OCI-LY7 (cell line): Measurements from ENCODE around the gene NCKAP5L. TPM values are rescaled to one million over a fixed set of nuclear protein-coding genes. Genes with fewer than 3 reads are reported as not detected.
"Not testable (repeated sequence)": the region's sequence is repeated elsewhere in the genome, so short reads cannot be mapped to it uniquely, and the experiment has no call there.

Source experiments
- BruUV-seq: library from RNA; stranded (reverse); fragments of 400-500 nt; replicated peaks from 2 replicates; lab custom pipeline; 2021; lab: Mats Ljungman, UMichigan
- CTCF ChIA-PET: fragments of 300-600 bp; sonication (Branson Sonifier 250); formaldehyde crosslinking; loops from one replicate; lab custom pipeline; 2022; ENCODE audit warnings: antibody characterized with exemption; ENCODE audit not compliant: unreplicated experiment; lab: Charles Lee
- POLR2A ChIA-PET: fragments of 300-600 bp; sonication (Branson Sonifier 250); formaldehyde crosslinking; loops from one replicate; lab custom pipeline; 2022; ENCODE audit warnings: antibody characterized with exemption; lab: Charles Lee
- DNase-seq: peaks from one replicate; pipeline ENCODE4 v3.0.0-alpha.2; 2015; ENCODE audit warnings: low spot score
- H2AFZ ChIP-seq: fragments of 200-600 bp; sonication (generic), shearing (Covaris generic); 2 replicates; pipeline ENCODE4 v1.6.1; 2014; ENCODE audit warnings: mild to moderate bottlenecking, antibody characterized with exemption, low read length, moderate library complexity
- H3K27ac ChIP-seq: fragments of 200-600 bp; sonication (generic); 2 replicates; pipeline ENCODE4 v1.5.1; 2014; ENCODE audit warnings: mixed run types, low read depth, mild to moderate bottlenecking, moderate library complexity, low read length, inconsistent platforms; ENCODE audit not compliant: poor library complexity, severe bottlenecking
- H3K36me3 ChIP-seq: fragments of 200-600 bp; sonication (generic); 2 replicates; pipeline ENCODE4 v1.6.1; 2014; ENCODE audit warnings: mild to moderate bottlenecking, antibody characterized with exemption, low read length, moderate library complexity, mixed read lengths; ENCODE audit not compliant: insufficient read depth
- H3K4me1 ChIP-seq: fragments of 200-600 bp; sonication (generic); 2 replicates; pipeline ENCODE4 v1.5.1; 2014; ENCODE audit warnings: mild to moderate bottlenecking, low read length; ENCODE audit not compliant: insufficient read depth, poor library complexity, severe bottlenecking
- H3K4me2 ChIP-seq: fragments of 200-600 bp; sonication (generic); 2 replicates; pipeline ENCODE4 v1.6.1; 2014; ENCODE audit warnings: mild to moderate bottlenecking, low read length
- H3K4me3 ChIP-seq: fragments of 200-600 bp; sonication (generic); 2 replicates; pipeline ENCODE4 v1.5.1; 2014; ENCODE audit warnings: mild to moderate bottlenecking, low read depth, low read length; ENCODE audit not compliant: poor library complexity, severe bottlenecking
- H3K79me2 ChIP-seq: fragments of 200-600 bp; sonication (generic); 2 replicates; pipeline ENCODE4 v1.6.1; 2016; ENCODE audit warnings: low read depth, mild to moderate bottlenecking, low read length, moderate library complexity, mixed read lengths; ENCODE audit not compliant: insufficient read depth
- H3K9me2 ChIP-seq: fragments of 200-600 bp; sonication (generic); 2 replicates; pipeline ENCODE4 v1.6.1; 2016; ENCODE audit warnings: mild to moderate bottlenecking, low read length, mixed read lengths; ENCODE audit not compliant: insufficient read depth
- H3K9me3 ChIP-seq: fragments of 200-600 bp; sonication (generic); 2 replicates; pipeline ENCODE4 v1.6.1; 2014; ENCODE audit warnings: mild to moderate bottlenecking, mixed run types, low read length, mixed read lengths
- H4K20me1 ChIP-seq: fragments of 200-600 bp; sonication (generic); 2 replicates; pipeline ENCODE4 v1.6.1; 2014; ENCODE audit warnings: mild to moderate bottlenecking, antibody characterized with exemption, low read length, moderate library complexity, mixed read lengths; ENCODE audit not compliant: insufficient read depth
- CTCF ChIP-seq: fragments of 200-600 bp; sonication (generic); conservative IDR thresholded peaks from 2 replicates; pipeline ENCODE4 v1.5.1; 2014; ENCODE audit warnings: mild to moderate bottlenecking, antibody characterized with exemption, low read length, moderate library complexity, mixed read lengths
- EZH2phosphoT487 ChIP-seq: fragments of 200-600 bp; sonication (generic); IDR thresholded peaks from 2 replicates; pipeline ENCODE4 v1.6.1; 2018; ENCODE audit warnings: low read depth, borderline replicate concordance, mild to moderate bottlenecking, mixed run types, antibody characterized with exemption, low read length, moderate library complexity, mixed read lengths
- intact Hi-C: fragments of 100-400 bp; cut with micrococcal nuclease; formaldehyde crosslinking; loops from one replicate; pipeline ENCODE4 v1.10.0; 2022; ENCODE audit not compliant: unreplicated experiment
- total RNA-seq, 2 experiments: library from RNA; depleted of rRNA in 1 of 2; stranded (reverse); fragments of >200 nt in 1 of 2; shearing (Covaris generic) in 1 of 2; gene quantifications; 2 replicates each; pipeline ENCODE4 v1.2.3, GENCODE V29; 2014 to 2022

Gene NCKAP5L
- total RNA-seq, 2 experiments from 2014 or later, result 4.6 to 12.2 TPM

- no peaks in the 10 kb centered on the region for H3K79me2 ChIP-seq
- intact Hi-C loops, result no loop called here
- no peaks in the 10 kb centered on the region for H3K36me3 ChIP-seq
- H2AFZ ChIP-seq, result no peak overlapping the region
- no TSS peak for BruUV-seq
- no peaks in the 10 kb centered on the region for H4K20me1 ChIP-seq
- no peak overlapping the region for H3K4me2 ChIP-seq
- DNase-seq, result no peak
- no peaks in the 10 kb centered on the region for H3K4me1 ChIP-seq
- TF ChIP-seq EZH2phosphoT487 (no peak), CTCF (no peak)
- ChIA-PET CTCF (no interaction called here), POLR2A (no interaction called here)
- H3K4me3 ChIP-seq, result no peak overlapping the region
- H3K9me2 ChIP-seq, result no peaks in the 10 kb centered on the region
- no peaks in the 10 kb centered on the region for H3K9me3 ChIP-seq
- no peak overlapping the region for H3K27ac ChIP-seq
These were observed 45.2 kb upstream of the NCKAP5L start for GRCh38 chr12:49873361-49873934.

- intact Hi-C loops, result no loop called here
- Histone ChIP-seq H3K4me3 (no peak overlapping the region), H3K9me3 (no peaks in the 10 kb centered on the region), H3K4me2 (no peak overlapping the region), H3K27ac (no peak overlapping the region), H3K4me1 (no peaks in the 10 kb centered on the region), H4K20me1 (no peaks in the 10 kb centered on the region), H2AFZ (no peak overlapping the region), H3K79me2 (no peaks in the 10 kb centered on the region), H3K36me3 (no peaks in the 10 kb centered on the region), H3K9me2 (no peaks in the 10 kb centered on the region)
- TF ChIP-seq EZH2phosphoT487 (no peak), CTCF (0 out of 2 replicates have a peak, but pooled peaks have one; percentile 15)
- POLR2A ChIA-PET, result no interaction called here
- DNase-seq, result no peak
- no TSS peak for BruUV-seq
- CTCF ChIA-PET, result no interaction called here
These were observed 44.6 kb upstream of the NCKAP5L start for GRCh38 chr12:49872781-49873181.

- Histone ChIP-seq H3K79me2 (no peaks in the 10 kb centered on the region), H3K4me1 (no peaks in the 10 kb centered on the region), H4K20me1 (no peaks in the 10 kb centered on the region), H3K9me2 (no peaks in the 10 kb centered on the region), H3K9me3 (no peaks in the 10 kb centered on the region), H2AFZ (no peak overlapping the region), H3K4me2 (no peak overlapping the region), H3K36me3 (no peaks in the 10 kb centered on the region), H3K27ac (no peak overlapping the region), H3K4me3 (no peak overlapping the region)
- POLR2A ChIA-PET, result no interaction called here
- BruUV-seq, result no TSS peak
- no peak for TF ChIP-seq EZH2phosphoT487
- TF ChIP-seq CTCF, result no peak
- intact Hi-C loops, result no loop called here
- CTCF ChIA-PET, result no interaction called here
- no peak for DNase-seq
These were observed 44.2 kb upstream of the NCKAP5L start for GRCh38 chr12:49872381-49872780.

GRCh38 chr12:49871811-49872251 lies 43.6 kb upstream of the NCKAP5L start:
- BruUV-seq, H3K79me2 ChIP-seq, H3K9me2 ChIP-seq, CTCF ChIA-PET, H3K27ac ChIP-seq, H3K4me1 ChIP-seq, H4K20me1 ChIP-seq, H3K4me2 ChIP-seq, H3K4me3 ChIP-seq, intact Hi-C loops, H3K9me3 ChIP-seq, H3K36me3 ChIP-seq, H2AFZ ChIP-seq, DNase-seq: not testable (repeated sequence)
- POLR2A ChIA-PET, result interaction anchor here (0.7 kb wide), 1 partner anchor 51 kb away, joined by 3 read pairs; no protein-coding TSS in a partner anchor
